Measurements from ENCODE around the gene SH2D3A.
A peak's percentile ranks its signal among the peaks of the same experiment; 100 is the strongest.

DNA sequence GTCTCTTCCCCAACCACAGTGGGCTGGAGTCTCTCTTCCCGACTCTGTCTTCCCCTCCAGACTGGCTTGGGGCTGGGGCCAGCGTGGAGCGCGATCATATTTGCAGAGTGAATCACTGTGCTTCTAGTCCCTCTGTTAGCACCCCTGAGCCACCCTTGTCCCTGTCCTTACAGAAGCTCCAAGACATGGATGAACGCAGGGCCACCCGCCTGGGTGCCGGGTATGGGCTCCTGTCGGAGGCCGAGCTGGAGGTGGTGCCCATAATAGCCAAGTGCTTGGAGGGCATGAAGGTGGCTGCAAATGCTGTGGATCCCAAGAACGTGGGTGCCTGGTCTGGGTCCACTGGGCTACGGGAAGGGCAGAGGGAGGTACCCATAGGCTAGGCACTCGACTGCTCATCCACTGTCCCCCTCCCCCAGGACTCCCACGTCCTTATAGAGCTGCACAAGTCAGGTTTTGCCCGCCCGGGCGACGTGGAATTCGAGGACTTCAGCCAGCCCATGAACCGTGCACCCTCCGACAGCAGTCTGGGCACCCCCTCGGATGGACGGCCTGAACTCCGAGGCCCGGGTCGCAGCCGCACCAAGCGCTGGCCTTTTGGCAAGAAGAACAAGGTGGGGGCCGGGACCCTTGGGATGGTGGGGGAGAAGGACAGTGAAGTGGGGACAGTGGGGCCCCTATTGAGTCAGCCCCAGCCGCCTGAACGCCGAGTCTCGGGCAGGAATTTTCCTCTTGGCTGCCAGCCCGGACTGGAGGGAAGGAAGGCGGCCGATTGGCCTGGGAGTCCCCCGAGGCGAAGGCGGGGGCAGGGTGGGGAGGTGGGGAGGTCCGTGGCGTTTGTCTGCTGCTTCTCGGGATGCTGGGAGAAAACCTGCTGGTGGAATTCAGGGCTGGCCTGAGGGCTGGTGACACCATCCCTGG lies 22.6 kb downstream of the SH2D3A start:
- TF ChIP-seq, protein P1, sequence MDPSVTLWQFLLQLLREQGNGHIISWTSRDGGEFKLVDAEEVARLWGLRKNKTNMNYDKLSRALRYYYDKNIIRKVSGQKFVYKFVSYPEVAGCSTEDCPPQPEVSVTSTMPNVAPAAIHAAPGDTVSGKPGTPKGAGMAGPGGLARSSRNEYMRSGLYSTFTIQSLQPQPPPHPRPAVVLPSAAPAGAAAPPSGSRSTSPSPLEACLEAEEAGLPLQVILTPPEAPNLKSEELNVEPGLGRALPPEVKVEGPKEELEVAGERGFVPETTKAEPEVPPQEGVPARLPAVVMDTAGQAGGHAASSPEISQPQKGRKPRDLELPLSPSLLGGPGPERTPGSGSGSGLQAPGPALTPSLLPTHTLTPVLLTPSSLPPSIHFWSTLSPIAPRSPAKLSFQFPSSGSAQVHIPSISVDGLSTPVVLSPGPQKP (IDR thresholded peaks at IDR 0.05; ENCODE audit: borderline replicate concordance, low read depth, low read length) = no peak
- no peak for TF ChIP-seq CTCF (conservative IDR thresholded peaks at IDR 0.05; ENCODE audit: low read depth, low read length)
- no peak for TF ChIP-seq MXI1 (IDR thresholded peaks at IDR 0.05; ENCODE audit: borderline replicate concordance, low read depth, low read length)
- no peak for TF ChIP-seq POLR2A (IDR thresholded peaks at IDR 0.05; ENCODE audit: low read depth, low read length)
- TF ChIP-seq BHLHE40 (IDR thresholded peaks at IDR 0.05; ENCODE audit: low read depth, low read length) = 0 out of 2 replicates have a peak, but pooled peaks have one; percentile 6
- TF ChIP-seq MAFK (IDR thresholded peaks at IDR 0.05; ENCODE audit: low read depth, low read length) = no peak
- no peak for TF ChIP-seq RAD21 (IDR thresholded peaks at IDR 0.05; ENCODE audit: low read length)

All from IMR-90 (cell line).